OCI-LY3 (cell line): ENCODE data around the gene FADS1.

ENCODE experiments used
- EZH2phosphoT487 ChIP-seq: fragments of 200-600 bp; shearing (Covaris generic); IDR thresholded peaks from 2 replicates; pipeline ENCODE4 v1.6.1; 2018; ENCODE audit warnings: antibody characterized with exemption, mixed run types, low read depth
- TF ChIP-seq, protein P1 (sequence below): fragments of 200-600, 300-600 bp; sonication (generic); IDR thresholded peaks from 2 replicates; pipeline ENCODE4 v1.5.1; 2014; ENCODE audit warnings: antibody characterized with exemption, low read length, low read depth

DNA sequence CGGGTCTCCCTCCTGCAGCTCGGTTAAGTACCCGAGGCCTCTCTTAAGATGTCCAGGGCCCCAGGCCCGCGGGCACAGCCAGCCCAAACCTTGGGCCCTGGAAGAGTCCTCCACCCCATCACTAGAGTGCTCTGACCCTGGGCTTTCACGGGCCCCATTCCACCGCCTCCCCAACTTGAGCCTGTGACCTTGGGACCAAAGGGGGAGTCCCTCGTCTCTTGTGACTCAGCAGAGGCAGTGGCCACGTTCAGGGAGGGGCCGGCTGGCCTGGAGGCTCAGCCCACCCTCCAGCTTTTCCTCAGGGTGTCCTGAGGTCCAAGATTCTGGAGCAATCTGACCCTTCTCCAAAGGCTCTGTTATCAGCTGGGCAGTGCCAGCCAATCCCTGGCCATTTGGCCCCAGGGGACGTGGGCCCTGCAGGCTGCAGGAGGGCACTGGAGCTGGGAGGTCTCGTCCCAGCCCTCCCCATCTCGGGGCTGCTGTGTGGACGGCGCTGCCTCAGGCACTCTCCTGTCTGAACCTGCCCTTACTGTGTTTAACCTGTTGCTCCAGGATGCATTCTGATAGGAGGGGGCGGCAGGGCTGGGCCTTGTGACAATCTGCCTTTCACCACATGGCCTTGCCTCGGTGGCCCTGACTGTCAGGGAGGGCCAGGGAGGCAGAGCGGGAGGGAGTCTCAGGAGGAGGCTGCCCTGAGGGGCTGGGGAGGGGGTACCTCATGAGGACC is 49.6 kb upstream of the FADS1 start:
- TF ChIP-seq, protein P1, sequence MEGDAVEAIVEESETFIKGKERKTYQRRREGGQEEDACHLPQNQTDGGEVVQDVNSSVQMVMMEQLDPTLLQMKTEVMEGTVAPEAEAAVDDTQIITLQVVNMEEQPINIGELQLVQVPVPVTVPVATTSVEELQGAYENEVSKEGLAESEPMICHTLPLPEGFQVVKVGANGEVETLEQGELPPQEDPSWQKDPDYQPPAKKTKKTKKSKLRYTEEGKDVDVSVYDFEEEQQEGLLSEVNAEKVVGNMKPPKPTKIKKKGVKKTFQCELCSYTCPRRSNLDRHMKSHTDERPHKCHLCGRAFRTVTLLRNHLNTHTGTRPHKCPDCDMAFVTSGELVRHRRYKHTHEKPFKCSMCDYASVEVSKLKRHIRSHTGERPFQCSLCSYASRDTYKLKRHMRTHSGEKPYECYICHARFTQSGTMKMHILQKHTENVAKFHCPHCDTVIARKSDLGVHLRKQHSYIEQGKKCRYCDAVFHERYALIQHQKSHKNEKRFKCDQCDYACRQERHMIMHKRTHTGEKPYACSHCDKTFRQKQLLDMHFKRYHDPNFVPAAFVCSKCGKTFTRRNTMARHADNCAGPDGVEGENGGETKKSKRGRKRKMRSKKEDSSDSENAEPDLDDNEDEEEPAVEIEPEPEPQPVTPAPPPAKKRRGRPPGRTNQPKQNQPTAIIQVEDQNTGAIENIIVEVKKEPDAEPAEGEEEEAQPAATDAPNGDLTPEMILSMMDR, result no peak
- TF ChIP-seq EZH2phosphoT487, result no peak
